A549 (cell line): ENCODE results near the gene CNST.

Experiments used
- HEYL ChIP-seq: fragments of 250-450 bp; sonication (Bioruptor Pico); IDR thresholded peaks from 2 replicates; pipeline ENCODE4 v1.8.0; 2021; ENCODE audit warnings: mild to moderate bottlenecking, moderate library complexity
- POLR2A ChIP-seq: IDR thresholded peaks from 2 replicates; pipeline ENCODE4 v1.6.1; 2012; ENCODE audit warnings: mild to moderate bottlenecking, low read length

GRCh38 chr1:246708166-246708565 lies 141.9 kb downstream of the CNST start:
- TF ChIP-seq POLR2A (no peak), HEYL (CRISPR knock-in tag) (no peak)
